ENCODE results near the gene ZBTB38. TPM values are rescaled to one million over a fixed set of nuclear protein-coding genes. Genes with fewer than 3 reads are reported as not detected.

Gene ZBTB38
- 68.0 TPM for polyA plus RNA-seq (2013, experiment 1 of 2; ENCODE audit: insufficient read length)
- 64.5 TPM for polyA plus RNA-seq (2013, experiment 2 of 2; ENCODE audit: insufficient read length)

GRCh38 chr3:141368062-141368924 lies at the start of gene ZBTB38:
TSS of gene ZBTB38 (plus strand) at chr3:141368504. CDS start at chr3:141442389, 73,885 bp downstream.
- peak; percentile 92 for DNase-seq

- DNase-seq, result no peak
Observed at GRCh38 chr3:141320399-141321108, 47.8 kb upstream of the ZBTB38 start.

GRCh38 chr3:141321109-141321497 lies 47.2 kb upstream of the ZBTB38 start:
- DNase-seq, result peak; percentile 45

- DNase-seq, result no peak
Observed at GRCh38 chr3:141323936-141324704, 44.2 kb upstream of the ZBTB38 start.

GRCh38 chr3:141326123-141326522 lies 42.2 kb upstream of the ZBTB38 start:
- DNase-seq, result no peak

GRCh38 chr3:141326626-141327025 lies 41.7 kb upstream of the ZBTB38 start:
- DNase-seq, result no peak

GRCh38 chr3:141328286-141329166 lies 39.8 kb upstream of the ZBTB38 start:
- DNase-seq, result no peak

GRCh38 chr3:141330235-141330634 lies 38.1 kb upstream of the ZBTB38 start:
- no peak for DNase-seq

GRCh38 chr3:141330718-141331376 lies 37.5 kb upstream of the ZBTB38 start:
- DNase-seq, result no peak

- DNase-seq, result peak; percentile 95
Observed at GRCh38 chr3:141331377-141332318, 36.7 kb upstream of the ZBTB38 start.

- no peak for DNase-seq
Observed at GRCh38 chr3:141332416-141332815, 35.9 kb upstream of the ZBTB38 start.

- peak; percentile 95 for DNase-seq
Observed at GRCh38 chr3:141333836-141334626, 34.3 kb upstream of the ZBTB38 start.

- DNase-seq, result no peak
Observed at GRCh38 chr3:141334627-141335250, 33.6 kb upstream of the ZBTB38 start.

- DNase-seq, result peak; percentile 83
Observed at GRCh38 chr3:141335531-141336061, 32.7 kb upstream of the ZBTB38 start.

GRCh38 chr3:141336672-141337522 lies 31.4 kb upstream of the ZBTB38 start:
- DNase-seq, result peak; percentile 70

- no peak for DNase-seq
Observed at GRCh38 chr3:141337523-141337854, 30.8 kb upstream of the ZBTB38 start.

- no peak for DNase-seq
Observed at GRCh38 chr3:141337991-141338390, 30.3 kb upstream of the ZBTB38 start.

- no peak for DNase-seq
Observed at GRCh38 chr3:141338881-141339280, 29.4 kb upstream of the ZBTB38 start.
